Transverse colon (tissue), 4 donors: ENCODE results near the gene STAMBPL1. TPM values are rescaled to one million over a fixed set of nuclear protein-coding genes. Genes with fewer than 3 reads are reported as not detected.
A peak's percentile ranks its signal among the peaks of the same experiment; 100 is the strongest.

Experiments
- DNase-seq: peaks from one replicate; pipeline ENCODE4 v3.0.0-alpha.2; 2019
- H3K27ac ChIP-seq, 4 donors: fragments of 200-600 bp; sonication (generic); 2 replicates each; pipeline ENCODE4 v1.5.1; 2016 to 2018; ENCODE audit warnings: inconsistent platforms in 4 of 4
- H3K27me3 ChIP-seq: fragments of 200-600 bp; sonication (generic); 2 replicates; pipeline ENCODE4 v1.5.1; 2017; ENCODE audit warnings: inconsistent platforms
- H3K36me3 ChIP-seq, 4 donors: fragments of 200-600 bp; sonication (generic); 2 replicates each; pipeline ENCODE4 v1.5.1; 2017 to 2019; ENCODE audit warnings: inconsistent platforms in 4 of 4
- H3K4me1 ChIP-seq, 4 donors: fragments of 200-600 bp; sonication (generic); 2 replicates each; pipeline ENCODE4 v1.5.1; 2017 to 2020; ENCODE audit warnings: inconsistent platforms in 4 of 4
- H3K4me3 ChIP-seq, 4 donors: fragments of 200-600 bp; sonication (generic); 1 replicate in 1 of 4; 2 replicates in 3 of 4; pipeline versions ENCODE4 v1.5.1 to v1.6.1; 2017 to 2019; ENCODE audit warnings: inconsistent platforms in 4 of 4
- H3K9me3 ChIP-seq, 2 donors: fragments of 200-600 bp; sonication (generic); 2 replicates each; pipeline ENCODE4 v1.5.1; 2017 to 2019; ENCODE audit warnings: inconsistent platforms in 2 of 2
- EP300 ChIP-seq: sonication (generic); formaldehyde crosslinking; IDR thresholded peaks from one replicate; pipeline ENCODE4 v1.6.1; 2017; ENCODE audit warnings: antibody characterized with exemption, low read depth
- POLR2A ChIP-seq: fragments of 450-650 bp; IDR thresholded peaks from one replicate; pipeline ENCODE4 v1.6.1; 2016; ENCODE audit warnings: antibody characterized with exemption, mild to moderate bottlenecking, moderate library complexity
- POLR2AphosphoS5 ChIP-seq, 3 donors: sonication (generic); formaldehyde crosslinking; IDR thresholded peaks; one replicate each; pipeline ENCODE4 v1.6.1; 2016; ENCODE audit warnings: antibody characterized with exemption in 3 of 3
- WGBS, 2 donors: methylation state at CpG; one replicate each; pipeline ENCODE4 v1.1.5; 2018; ENCODE audit warnings: low coverage in 1 of 2; 5-methylcytosine and 5-hydroxymethylcytosine counted together
- in situ Hi-C, 4 donors: fragments of 200-750 bp; cut with MboI; loops; one replicate each; pipeline versions ENCODE4 v1.15.0 to v1.15.1; 2017; ENCODE audit warnings: low sequenced_read_pairs in 3 of 4, low pct_ligation_motif_present in 1 of 4, low pct_unique_long_range_greater_than_20kb in 1 of 4
- intact Hi-C: fragments of 100-400 bp; cut with DNase I; formaldehyde crosslinking; loops from one replicate; pipeline ENCODE4 v1.15.1; 2023; ENCODE audit warnings: low total_unique reads
- total RNA-seq, 4 donors: library from RNA; depleted of rRNA; stranded (reverse); fragments of >200 nt; gene quantifications; one replicate each; pipeline ENCODE4 v1.1.0, GENCODE V29; 2016
- TF ChIP-seq, protein P1 (sequence below), 5 experiments: fragments of 200-600 bp in 3 of 5; fragments of 450-650 bp in 2 of 5; sonication (generic) in 3 of 5; IDR thresholded peaks; 1 replicate in 2 of 5; 2 replicates in 3 of 5; pipeline ENCODE4 v1.5.1; 2016 to 2017; ENCODE audit warnings: antibody characterized with exemption in 5 of 5, inconsistent platforms in 3 of 5, mild to moderate bottlenecking in 2 of 5, moderate library complexity in 1 of 5

The STAMBPL1 gene
- total RNA-seq, 4 donors from 2014 or later, result 74.8 to 176 (median 134) TPM

GRCh38 chr10:88899886-88900285 is 19.8 kb downstream of the STAMBPL1 start:
- H3K36me3 ChIP-seq, result no peaks in the 10 kb centered on the region
- DNase-seq, result no peak
- H3K27me3 ChIP-seq, result no peaks in the 10 kb centered on the region
- in situ Hi-C loops, result no loop called here
- intact Hi-C loops, result no loop called here
- no peak overlapping the region for H3K4me3 ChIP-seq
- H3K27ac ChIP-seq, result peak overlapping the region in 3 of 4 donors; percentile 23 to 85 (median 84)
- TF ChIP-seq POLR2A, result no peak
- no peak for TF ChIP-seq EP300
- no peak for TF ChIP-seq POLR2AphosphoS5 (IDR thresholded peaks at IDR 0.05)
- TF ChIP-seq, protein P1, sequence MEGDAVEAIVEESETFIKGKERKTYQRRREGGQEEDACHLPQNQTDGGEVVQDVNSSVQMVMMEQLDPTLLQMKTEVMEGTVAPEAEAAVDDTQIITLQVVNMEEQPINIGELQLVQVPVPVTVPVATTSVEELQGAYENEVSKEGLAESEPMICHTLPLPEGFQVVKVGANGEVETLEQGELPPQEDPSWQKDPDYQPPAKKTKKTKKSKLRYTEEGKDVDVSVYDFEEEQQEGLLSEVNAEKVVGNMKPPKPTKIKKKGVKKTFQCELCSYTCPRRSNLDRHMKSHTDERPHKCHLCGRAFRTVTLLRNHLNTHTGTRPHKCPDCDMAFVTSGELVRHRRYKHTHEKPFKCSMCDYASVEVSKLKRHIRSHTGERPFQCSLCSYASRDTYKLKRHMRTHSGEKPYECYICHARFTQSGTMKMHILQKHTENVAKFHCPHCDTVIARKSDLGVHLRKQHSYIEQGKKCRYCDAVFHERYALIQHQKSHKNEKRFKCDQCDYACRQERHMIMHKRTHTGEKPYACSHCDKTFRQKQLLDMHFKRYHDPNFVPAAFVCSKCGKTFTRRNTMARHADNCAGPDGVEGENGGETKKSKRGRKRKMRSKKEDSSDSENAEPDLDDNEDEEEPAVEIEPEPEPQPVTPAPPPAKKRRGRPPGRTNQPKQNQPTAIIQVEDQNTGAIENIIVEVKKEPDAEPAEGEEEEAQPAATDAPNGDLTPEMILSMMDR (IDR thresholded peaks at IDR 0.05), result no peak
- no peaks in the 10 kb centered on the region for H3K9me3 ChIP-seq
- peaks cover 38 to 96% (median 61%) of the 10 kb centered on the region in 4 donors for H3K4me1 ChIP-seq
- WGBS, 2 donors, result 69 to 87% methylated on average over 2 of the region's 2 CpGs

- no peaks in the 10 kb centered on the region for H3K36me3 ChIP-seq
- TF ChIP-seq, protein P1 (IDR thresholded peaks at IDR 0.05), result no peak
- TF ChIP-seq POLR2AphosphoS5 (IDR thresholded peaks at IDR 0.05) (no peak), POLR2A (no peak), EP300 (no peak)
- in situ Hi-C loops, result no loop called here
- 56% methylated on average over 1 of the region's 1 CpG for WGBS, 2 donors
- no peak overlapping the region for H3K4me3 ChIP-seq
- H3K9me3 ChIP-seq, result no peaks in the 10 kb centered on the region
- H3K27me3 ChIP-seq, result no peaks in the 10 kb centered on the region
- no peak for DNase-seq
- intact Hi-C loops, result no loop called here
- peaks cover 38 to 87% (median 56%) of the 10 kb centered on the region in 4 donors for H3K4me1 ChIP-seq
- H3K27ac ChIP-seq, result peak overlapping the region; percentile 45 to 85 (median 76)
Measured at GRCh38 chr10:88901206-88901983, 21.4 kb downstream of the STAMBPL1 start.

DNA sequence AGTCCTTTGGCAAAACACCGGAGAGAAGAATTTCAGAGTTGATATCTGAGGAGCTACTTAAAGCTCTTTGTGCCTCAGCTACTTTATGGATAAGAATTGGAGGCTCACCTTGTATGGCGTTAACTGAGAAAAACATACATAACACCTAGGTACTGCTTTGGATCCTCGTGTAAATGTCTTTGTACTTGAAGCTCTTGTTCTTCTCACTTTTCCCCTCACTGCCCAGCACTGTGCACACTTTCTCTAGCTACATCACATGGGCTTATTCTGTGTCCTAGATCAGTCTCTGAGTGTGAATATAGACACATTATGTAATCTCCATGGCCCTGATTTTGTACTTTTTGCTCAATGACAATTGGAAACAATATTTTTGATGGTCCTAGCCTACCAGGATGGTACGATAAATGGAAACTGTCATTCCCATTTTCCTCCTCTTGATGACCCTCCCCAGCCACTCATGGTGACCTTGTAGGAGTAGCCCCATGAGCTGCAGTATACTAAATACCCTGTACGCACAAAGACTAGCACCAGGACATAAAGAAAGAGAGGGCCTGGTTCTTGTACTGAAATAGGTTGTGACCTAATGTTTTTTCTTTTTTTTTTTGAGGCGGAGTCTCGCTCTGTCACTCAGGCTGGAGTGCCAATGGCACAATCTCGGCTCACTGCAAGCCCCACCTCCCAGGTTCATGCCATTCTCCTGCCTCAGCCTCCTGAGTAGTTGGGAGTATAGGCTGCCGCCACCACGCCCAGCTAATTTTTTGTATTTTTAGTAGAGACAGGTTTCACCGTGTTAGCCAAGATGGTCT is 22.1 kb downstream of the STAMBPL1 start:
- intact Hi-C loops, result no loop called here
- in situ Hi-C loops, result no loop called here
- Histone ChIP-seq H3K27me3 (no peaks in the 10 kb centered on the region), H3K36me3 (no peaks in the 10 kb centered on the region), H3K9me3 (no peaks in the 10 kb centered on the region), H3K4me3 (no peak overlapping the region), H3K4me1 (peaks cover 31 to 79% (median 49%) of the 10 kb centered on the region in 4 donors), H3K27ac (peak overlapping the region; percentile 45 to 85 (median 76))
- WGBS, 2 donors, result 79 to 84% methylated on average over 8 to 11 of the region's 11 CpGs
- DNase-seq, result no peak
- TF ChIP-seq POLR2AphosphoS5 (IDR thresholded peaks at IDR 0.05), result no peak
- no peak for TF ChIP-seq EP300
- TF ChIP-seq POLR2A, result no peak
- TF ChIP-seq, protein P1 (IDR thresholded peaks at IDR 0.05), result no peak

GRCh38 chr10:88903715-88904114 is 23.7 kb downstream of the STAMBPL1 start:
- H3K4me1 ChIP-seq, result peaks cover 19 to 64% (median 35%) of the 10 kb centered on the region in 4 donors
- intact Hi-C loops, result no loop called here
- H3K27ac ChIP-seq, result peak overlapping the region; percentile 67 to 85 (median 76)
- in situ Hi-C loops, result no loop called here
- H3K4me3 ChIP-seq, result no peak overlapping the region
- no peaks in the 10 kb centered on the region for H3K9me3 ChIP-seq
- 55 to 60% methylated on average over 2 to 3 of the region's 3 CpGs for WGBS, 2 donors
- H3K27me3 ChIP-seq, result no peaks in the 10 kb centered on the region
- H3K36me3 ChIP-seq, result no peaks in the 10 kb centered on the region
- no peak for TF ChIP-seq POLR2A
- no peak for TF ChIP-seq EP300
- TF ChIP-seq POLR2AphosphoS5 (IDR thresholded peaks at IDR 0.05), result peak in 2 of 3 donors; percentile 26 to 61
- TF ChIP-seq, protein P1 (IDR thresholded peaks at IDR 0.05), result no peak
- DNase-seq, result peak; percentile 48
